Measurements from ENCODE around the gene MACROD2.

DNA sequence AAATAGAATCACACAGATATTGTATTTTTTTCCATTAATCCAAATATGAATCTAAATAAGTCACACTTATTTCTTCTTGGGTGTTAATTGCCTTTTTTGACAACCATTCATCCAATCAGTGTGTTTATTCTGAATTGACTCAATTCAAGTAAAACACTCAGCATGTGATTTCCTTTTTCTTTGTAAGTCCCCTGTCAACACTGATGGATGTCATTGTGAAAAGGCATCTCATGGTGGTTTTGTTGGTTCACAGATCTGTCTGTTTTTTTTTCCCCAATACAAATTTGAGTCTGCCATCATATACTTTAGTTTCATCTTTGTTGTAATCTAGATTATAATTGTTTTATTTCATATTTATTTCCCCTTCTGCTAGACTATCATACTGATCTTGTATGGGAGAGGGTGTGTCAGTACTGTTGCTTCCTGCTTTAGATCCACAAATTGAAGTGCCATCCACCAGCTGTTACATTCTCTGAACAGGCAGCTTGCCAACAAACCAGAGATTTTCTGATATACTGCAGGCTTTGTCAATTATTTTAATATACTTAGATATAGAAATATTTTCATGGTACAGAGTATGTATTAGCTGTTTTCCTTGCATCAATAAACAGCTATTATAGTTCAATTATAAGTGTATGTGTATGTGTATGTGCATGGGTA is 406.3 kb downstream of the MACROD2 start:
- TF ChIP-seq TAF1 (IDR thresholded peaks at IDR 0.05; ENCODE audit: low read depth) = no peak
- no peak for TF ChIP-seq EZH2 (IDR thresholded peaks at IDR 0.05; ENCODE audit: borderline replicate concordance, insufficient read depth, low read length, poor library complexity, severe bottlenecking)
- TF ChIP-seq, protein P1, sequence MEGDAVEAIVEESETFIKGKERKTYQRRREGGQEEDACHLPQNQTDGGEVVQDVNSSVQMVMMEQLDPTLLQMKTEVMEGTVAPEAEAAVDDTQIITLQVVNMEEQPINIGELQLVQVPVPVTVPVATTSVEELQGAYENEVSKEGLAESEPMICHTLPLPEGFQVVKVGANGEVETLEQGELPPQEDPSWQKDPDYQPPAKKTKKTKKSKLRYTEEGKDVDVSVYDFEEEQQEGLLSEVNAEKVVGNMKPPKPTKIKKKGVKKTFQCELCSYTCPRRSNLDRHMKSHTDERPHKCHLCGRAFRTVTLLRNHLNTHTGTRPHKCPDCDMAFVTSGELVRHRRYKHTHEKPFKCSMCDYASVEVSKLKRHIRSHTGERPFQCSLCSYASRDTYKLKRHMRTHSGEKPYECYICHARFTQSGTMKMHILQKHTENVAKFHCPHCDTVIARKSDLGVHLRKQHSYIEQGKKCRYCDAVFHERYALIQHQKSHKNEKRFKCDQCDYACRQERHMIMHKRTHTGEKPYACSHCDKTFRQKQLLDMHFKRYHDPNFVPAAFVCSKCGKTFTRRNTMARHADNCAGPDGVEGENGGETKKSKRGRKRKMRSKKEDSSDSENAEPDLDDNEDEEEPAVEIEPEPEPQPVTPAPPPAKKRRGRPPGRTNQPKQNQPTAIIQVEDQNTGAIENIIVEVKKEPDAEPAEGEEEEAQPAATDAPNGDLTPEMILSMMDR (IDR thresholded peaks at IDR 0.05; ENCODE audit: poor library complexity, severe bottlenecking) = no peak
- no peak for TF ChIP-seq SMC3 (conservative IDR thresholded peaks at IDR 0.05; ENCODE audit: poor library complexity)
- TF ChIP-seq MXI1 (conservative IDR thresholded peaks at IDR 0.05; ENCODE audit: poor library complexity, severe bottlenecking) = no peak
- no peak for TF ChIP-seq EP300 (conservative IDR thresholded peaks at IDR 0.05; ENCODE audit: poor library complexity, severe bottlenecking)
- no peak for TF ChIP-seq POLR2AphosphoS5 (IDR thresholded peaks at IDR 0.05)
- no peak for TF ChIP-seq RAD21 (conservative IDR thresholded peaks at IDR 0.05)
- TF ChIP-seq, protein P2, sequence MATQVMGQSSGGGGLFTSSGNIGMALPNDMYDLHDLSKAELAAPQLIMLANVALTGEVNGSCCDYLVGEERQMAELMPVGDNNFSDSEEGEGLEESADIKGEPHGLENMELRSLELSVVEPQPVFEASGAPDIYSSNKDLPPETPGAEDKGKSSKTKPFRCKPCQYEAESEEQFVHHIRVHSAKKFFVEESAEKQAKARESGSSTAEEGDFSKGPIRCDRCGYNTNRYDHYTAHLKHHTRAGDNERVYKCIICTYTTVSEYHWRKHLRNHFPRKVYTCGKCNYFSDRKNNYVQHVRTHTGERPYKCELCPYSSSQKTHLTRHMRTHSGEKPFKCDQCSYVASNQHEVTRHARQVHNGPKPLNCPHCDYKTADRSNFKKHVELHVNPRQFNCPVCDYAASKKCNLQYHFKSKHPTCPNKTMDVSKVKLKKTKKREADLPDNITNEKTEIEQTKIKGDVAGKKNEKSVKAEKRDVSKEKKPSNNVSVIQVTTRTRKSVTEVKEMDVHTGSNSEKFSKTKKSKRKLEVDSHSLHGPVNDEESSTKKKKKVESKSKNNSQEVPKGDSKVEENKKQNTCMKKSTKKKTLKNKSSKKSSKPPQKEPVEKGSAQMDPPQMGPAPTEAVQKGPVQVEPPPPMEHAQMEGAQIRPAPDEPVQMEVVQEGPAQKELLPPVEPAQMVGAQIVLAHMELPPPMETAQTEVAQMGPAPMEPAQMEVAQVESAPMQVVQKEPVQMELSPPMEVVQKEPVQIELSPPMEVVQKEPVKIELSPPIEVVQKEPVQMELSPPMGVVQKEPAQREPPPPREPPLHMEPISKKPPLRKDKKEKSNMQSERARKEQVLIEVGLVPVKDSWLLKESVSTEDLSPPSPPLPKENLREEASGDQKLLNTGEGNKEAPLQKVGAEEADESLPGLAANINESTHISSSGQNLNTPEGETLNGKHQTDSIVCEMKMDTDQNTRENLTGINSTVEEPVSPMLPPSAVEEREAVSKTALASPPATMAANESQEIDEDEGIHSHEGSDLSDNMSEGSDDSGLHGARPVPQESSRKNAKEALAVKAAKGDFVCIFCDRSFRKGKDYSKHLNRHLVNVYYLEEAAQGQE (IDR thresholded peaks at IDR 0.05; ENCODE audit: borderline replicate concordance) = no peak
